ENCODE results near the gene DMTF1.

DNA sequence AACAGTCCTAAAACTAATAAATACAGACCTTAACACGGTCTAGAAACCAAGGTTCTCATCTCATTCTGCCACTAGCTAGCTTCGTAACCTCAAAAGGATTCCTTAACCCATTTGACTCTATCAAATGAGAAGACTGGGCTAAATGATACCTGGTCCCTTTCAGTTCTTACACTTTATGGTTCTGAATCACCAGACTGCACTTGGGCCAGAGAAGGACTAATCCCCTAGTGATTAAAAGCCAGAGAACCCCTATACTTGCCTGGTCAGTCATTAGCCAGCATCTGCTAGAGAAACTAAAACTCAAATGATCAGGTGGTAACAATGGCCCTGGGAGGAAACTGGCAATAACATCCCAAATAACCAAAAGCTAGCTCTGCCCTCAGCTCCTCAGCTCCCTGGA is 50.5 kb downstream of the DMTF1 start:
- TF ChIP-seq, protein P1, sequence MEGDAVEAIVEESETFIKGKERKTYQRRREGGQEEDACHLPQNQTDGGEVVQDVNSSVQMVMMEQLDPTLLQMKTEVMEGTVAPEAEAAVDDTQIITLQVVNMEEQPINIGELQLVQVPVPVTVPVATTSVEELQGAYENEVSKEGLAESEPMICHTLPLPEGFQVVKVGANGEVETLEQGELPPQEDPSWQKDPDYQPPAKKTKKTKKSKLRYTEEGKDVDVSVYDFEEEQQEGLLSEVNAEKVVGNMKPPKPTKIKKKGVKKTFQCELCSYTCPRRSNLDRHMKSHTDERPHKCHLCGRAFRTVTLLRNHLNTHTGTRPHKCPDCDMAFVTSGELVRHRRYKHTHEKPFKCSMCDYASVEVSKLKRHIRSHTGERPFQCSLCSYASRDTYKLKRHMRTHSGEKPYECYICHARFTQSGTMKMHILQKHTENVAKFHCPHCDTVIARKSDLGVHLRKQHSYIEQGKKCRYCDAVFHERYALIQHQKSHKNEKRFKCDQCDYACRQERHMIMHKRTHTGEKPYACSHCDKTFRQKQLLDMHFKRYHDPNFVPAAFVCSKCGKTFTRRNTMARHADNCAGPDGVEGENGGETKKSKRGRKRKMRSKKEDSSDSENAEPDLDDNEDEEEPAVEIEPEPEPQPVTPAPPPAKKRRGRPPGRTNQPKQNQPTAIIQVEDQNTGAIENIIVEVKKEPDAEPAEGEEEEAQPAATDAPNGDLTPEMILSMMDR (IDR thresholded peaks at IDR 0.05; ENCODE audit: poor library complexity) = no peak
- TF ChIP-seq EZH2phosphoT487 (IDR thresholded peaks at IDR 0.05; ENCODE audit: low read depth, severe bottlenecking, unreplicated experiment) = no peak

Data from hepatocyte (in vitro differentiated cells).